ENCODE measurements around the gene GRID1.

GRID1 gene

GRCh38 chr10:85623758-85624157 is 742.8 kb downstream of the GRID1 start:
- DNase-seq, result no peak

- no peak for DNase-seq
Measured at GRCh38 chr10:85623342-85623741, 743.3 kb downstream of the GRID1 start.

GRCh38 chr10:85622425-85622824 is 744.2 kb downstream of the GRID1 start:
- DNase-seq, result no peak

GRCh38 chr10:85621562-85621961 is 745.0 kb downstream of the GRID1 start:
- no peak for DNase-seq

GRCh38 chr10:85620807-85621206 is 745.8 kb downstream of the GRID1 start:
- no peak for DNase-seq

GRCh38 chr10:85619832-85620231 is 746.8 kb downstream of the GRID1 start:
- no peak for DNase-seq

- DNase-seq, result peak in 1 of 3 experiments; percentile 2
Measured at GRCh38 chr10:85618841-85619240, 747.8 kb downstream of the GRID1 start.

GRCh38 chr10:85617751-85618546 is 748.6 kb downstream of the GRID1 start:
- DNase-seq, result no peak

- DNase-seq, result no peak
Measured at GRCh38 chr10:85615556-85615955, 751.0 kb downstream of the GRID1 start.

GRCh38 chr10:85614981-85615380 is 751.6 kb downstream of the GRID1 start:
- no peak for DNase-seq

- no peak for DNase-seq
Measured at GRCh38 chr10:85614566-85614965, 752.0 kb downstream of the GRID1 start.

GRCh38 chr10:85613391-85613790 is 753.2 kb downstream of the GRID1 start:
- DNase-seq, result no peak

- no peak for DNase-seq
Measured at GRCh38 chr10:85612833-85613232, 753.8 kb downstream of the GRID1 start.

- DNase-seq, result no peak
Measured at GRCh38 chr10:85612378-85612775, 754.2 kb downstream of the GRID1 start.

- no peak for DNase-seq
Measured at GRCh38 chr10:85611746-85612377, 754.7 kb downstream of the GRID1 start.

- DNase-seq, result no peak
Measured at GRCh38 chr10:85611093-85611740, 755.4 kb downstream of the GRID1 start.

GRCh38 chr10:85610381-85611092 is 756.1 kb downstream of the GRID1 start:
- no peak for DNase-seq

- no peak for DNase-seq
Measured at GRCh38 chr10:85609509-85609908, 757.1 kb downstream of the GRID1 start.

GRCh38 chr10:85608706-85609105 is 757.9 kb downstream of the GRID1 start:
- no peak for DNase-seq

- peak in 1 of 3 experiments; percentile 5 for DNase-seq
Measured at GRCh38 chr10:85607043-85607695, 759.4 kb downstream of the GRID1 start.

GRCh38 chr10:85606401-85606800 is 760.2 kb downstream of the GRID1 start:
- DNase-seq, result no peak

GRCh38 chr10:85604884-85605283 is 761.7 kb downstream of the GRID1 start:
- no peak for DNase-seq
